ENCODE measurements around the gene UBA6. TPM values are rescaled to one million over a fixed set of nuclear protein-coding genes. Genes with fewer than 3 reads are reported as not detected.

Gene UBA6
- total and polyA plus RNA-seq, 2 of the 4 experiments (the other 2 are of a cell fraction) = 29.2 to 268 TPM

DNA sequence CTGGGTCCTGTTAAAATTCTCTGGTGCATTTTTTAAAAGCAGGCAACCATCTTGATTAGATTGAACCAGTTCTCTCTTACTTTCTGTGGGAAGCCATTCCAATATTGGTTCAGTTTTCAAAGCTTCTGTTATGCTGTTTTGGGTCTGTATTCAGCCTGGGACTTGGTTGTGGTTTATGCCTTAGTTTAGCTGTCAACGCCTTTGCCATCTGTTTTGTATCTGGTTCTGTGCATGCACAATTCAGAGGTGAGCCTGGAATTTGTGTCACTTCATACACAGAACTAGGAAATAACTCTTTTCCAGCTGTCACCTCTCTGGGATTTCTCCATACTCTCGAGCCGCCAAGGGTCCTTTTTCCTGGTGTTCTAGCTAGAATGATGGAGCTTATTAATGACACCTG is 96.2 kb downstream of the UBA6 start:
- H2AK9ac ChIP-seq (replicated peaks; ENCODE audit: low read depth, low read length, poor library complexity) = no peak overlapping the region
- no peaks in the 10 kb centered on the region for H3K9me3 ChIP-seq (ENCODE audit: control insufficient read depth, insufficient read depth, low read length)
- no peak overlapping the region for H3K14ac ChIP-seq (replicated peaks; ENCODE audit: low read depth, low read length)
- no peak overlapping the region for H2AFZ ChIP-seq (replicated peaks; ENCODE audit: low read length, poor library complexity)
- no peak overlapping the region for H3K23ac ChIP-seq (ENCODE audit: low read depth, low read length)
- TF ChIP-seq FOS (IDR thresholded peaks at IDR 0.05; ENCODE audit: low read depth, low read length) (no peak), USF2 (IDR thresholded peaks at IDR 0.05; ENCODE audit: low read depth, low read length) (no peak), MAFK (IDR thresholded peaks at IDR 0.05; ENCODE audit: low read depth, low read length) (no peak), SMC3 (IDR thresholded peaks at IDR 0.05; ENCODE audit: low read depth, low read length) (no peak), CTCF (conservative IDR thresholded peaks at IDR 0.05; ENCODE audit: low read depth, low read length) (no peak), RCOR1 (IDR thresholded peaks at IDR 0.05; ENCODE audit: insufficient replicate concordance, low read length) (no peak), POLR2A (IDR thresholded peaks at IDR 0.05; ENCODE audit: low read depth, low read length) (no peak), NFE2L2 (IDR thresholded peaks at IDR 0.05; ENCODE audit: low read depth, low read length) (no peak), RAD21 (IDR thresholded peaks at IDR 0.05; ENCODE audit: low read length) (no peak)
- TF ChIP-seq, protein P1, sequence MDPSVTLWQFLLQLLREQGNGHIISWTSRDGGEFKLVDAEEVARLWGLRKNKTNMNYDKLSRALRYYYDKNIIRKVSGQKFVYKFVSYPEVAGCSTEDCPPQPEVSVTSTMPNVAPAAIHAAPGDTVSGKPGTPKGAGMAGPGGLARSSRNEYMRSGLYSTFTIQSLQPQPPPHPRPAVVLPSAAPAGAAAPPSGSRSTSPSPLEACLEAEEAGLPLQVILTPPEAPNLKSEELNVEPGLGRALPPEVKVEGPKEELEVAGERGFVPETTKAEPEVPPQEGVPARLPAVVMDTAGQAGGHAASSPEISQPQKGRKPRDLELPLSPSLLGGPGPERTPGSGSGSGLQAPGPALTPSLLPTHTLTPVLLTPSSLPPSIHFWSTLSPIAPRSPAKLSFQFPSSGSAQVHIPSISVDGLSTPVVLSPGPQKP (IDR thresholded peaks at IDR 0.05; ENCODE audit: borderline replicate concordance, low read depth, low read length) = no peak
- no peak overlapping the region for H2AK5ac ChIP-seq (ENCODE audit: low read depth, low read length)
- no peak overlapping the region for H3K4me3 ChIP-seq (ENCODE audit: insufficient read depth, low read depth, low read length)
- H2BK20ac ChIP-seq (ENCODE audit: low read depth, low read length) = no peak overlapping the region
- no peak overlapping the region for H2BK120ac ChIP-seq (ENCODE audit: low read depth, low read length)
- in situ Hi-C loops (cut with MboI; ENCODE audit: low sequenced_read_pairs) (no loop called here), dilution Hi-C loops (cut with HindIII; ENCODE audit: low sequenced_read_pairs, unreplicated experiment) (no loop called here), intact Hi-C loops (cut with micrococcal nuclease) (no loop called here)
- H2BK5ac ChIP-seq (ENCODE audit: low read depth, low read length, poor library complexity, severe bottlenecking) = no peak overlapping the region
- no peak overlapping the region for H3K4me2 ChIP-seq (ENCODE audit: low read depth, low read length)
- WGBS, 2 experiments (ENCODE audit: extremely low coverage in 2 of 2, insufficient read length in 1 of 2) = no CpG with 5 or more reads among the region's 3 CpGs
- DNase-seq = no peak
- no peaks in the 10 kb centered on the region for H4K20me1 ChIP-seq (ENCODE audit: insufficient read depth, low read length)
- no peak overlapping the region for H3K56ac ChIP-seq (ENCODE audit: extremely low read depth, insufficient read depth, low read length)
- ChIA-PET POLR2A (ENCODE audit: unreplicated experiment) (no interaction called here), CTCF (interaction anchor here (0.7 kb wide), 1 partner anchor 208 kb away, joined by 3 read pairs; no protein-coding TSS in a partner anchor)
- ATAC-seq (ENCODE audit: low read depth) = no peak
- no peak overlapping the region for H3K27ac ChIP-seq (ENCODE audit: insufficient read depth, low read length)
- no peak overlapping the region for H4K8ac ChIP-seq (ENCODE audit: low read depth in 2 of 2, low read length in 2 of 2)
- H3K79me1 ChIP-seq (ENCODE audit: low read depth in 1 of 2, low read length in 2 of 2) = no peaks in the 10 kb centered on the region
- no TSS peak for BruUV-seq (replicated peaks)
- no peak overlapping the region for H4K5ac ChIP-seq (ENCODE audit: low read depth, low read length)
- H3K4me1 ChIP-seq (ENCODE audit: control insufficient read depth, insufficient read depth, low read length) = no peaks in the 10 kb centered on the region
- no peak overlapping the region for H2BK15ac ChIP-seq (ENCODE audit: low read depth, low read length)
- no peaks in the 10 kb centered on the region for H3K9me1 ChIP-seq (ENCODE audit: insufficient read depth, low read length)
- H3K9ac ChIP-seq (ENCODE audit: low read depth, low read length) = no peak overlapping the region
- no peak overlapping the region for H3K18ac ChIP-seq (ENCODE audit: low read depth, low read length)
- no peaks in the 10 kb centered on the region for H3K36me3 ChIP-seq (ENCODE audit: control insufficient read depth, insufficient read depth, low read length)
- H3K4ac ChIP-seq (ENCODE audit: low read depth, low read length) = no peak overlapping the region
- no peaks in the 10 kb centered on the region for H3K27me3 ChIP-seq (ENCODE audit: control insufficient read depth, insufficient read depth, low read length)
- no peak overlapping the region for H4K91ac ChIP-seq (ENCODE audit: insufficient read depth, low read depth, low read length)
